ENCODE results near the gene NFAM1. TPM values are rescaled to one million over a fixed set of nuclear protein-coding genes. Genes with fewer than 3 reads are reported as not detected.

NFAM1 gene
- total and polyA plus RNA-seq, 2 of the 13 experiments (the other 11 are each of a cell fraction or from before 2014, with no cell fraction given), result 0.03 TPM; not detected in 1

GRCh38 chr22:42371501-42371900 lies 60.7 kb downstream of the NFAM1 start:
- no peak overlapping the region for H3K4me3 ChIP-seq (replicated peaks in 1 of 3; ENCODE audit: insufficient read depth in 1 of 3, low read depth in 2 of 3, low read length in 3 of 3)
- peaks cover 10 to 28% of the 10 kb centered on the region in 2 experiments; a peak in 3 of 5 replicates for H3K27me3 ChIP-seq (ENCODE audit: control insufficient read depth in 1 of 2, insufficient read depth in 2 of 2, low read length in 2 of 2)
- in situ Hi-C loops (cut with HindIII; ENCODE audit: extremely low pct_ligation_motif_present, low pct_unique_long_range_greater_than_20kb), result no loop called here
- DNase-seq (ENCODE audit: low spot score) (no peak), ATAC-seq (no peak), FAIRE-seq (no peak)
- H3K36me3 ChIP-seq (replicated peaks in 1 of 2; ENCODE audit: control insufficient read depth in 1 of 2, insufficient read depth in 2 of 2, low read length in 2 of 2), result no peaks in the 10 kb centered on the region
- TF ChIP-seq CAMTA2 (CRISPR knock-in tag; IDR thresholded peaks at IDR 0.05; ENCODE audit: borderline replicate concordance), result no peak
- POLR2A ChIA-PET, result no interaction called here
- H2AFZ ChIP-seq (ENCODE audit: low read length), result no peak overlapping the region
- no TSS peak for BruUV-seq (replicated peaks)
- no peak overlapping the region for H3K27ac ChIP-seq (ENCODE audit: extremely low read length, insufficient read depth, low read length)
- H3K79me2 ChIP-seq (ENCODE audit: insufficient read depth, low read length), result no peaks in the 10 kb centered on the region
- intact Hi-C loops (cut with micrococcal nuclease; ENCODE audit: unreplicated experiment), result loop anchor here (5.0 kb wide), 1 partner anchor 66 kb away; no protein-coding TSS in a partner anchor
- 17% methylated on average over 3 of the region's 3 CpGs for WGBS (ENCODE audit: low lambda C conversion rate)
- no peaks in the 10 kb centered on the region for H4K20me1 ChIP-seq (ENCODE audit: insufficient read depth, low read length)
- H3K9ac ChIP-seq (ENCODE audit: insufficient read depth, low read depth, low read length), result no peak overlapping the region
- no peak overlapping the region for H3K4me2 ChIP-seq (ENCODE audit: low read depth, low read length)
- no peaks in the 10 kb centered on the region for H3K9me3 ChIP-seq (ENCODE audit: low read length)
- H3K4me1 ChIP-seq (ENCODE audit: insufficient read depth, low read length), result peaks cover 28% of the 10 kb centered on the region
- CTCF ChIA-PET (ENCODE audit: low intra/inter-chr PET ratio, low total read pairs), result no interaction called here

GRCh38 chr22:42371099-42371498 lies 61.1 kb downstream of the NFAM1 start:
- no peak overlapping the region for H3K4me2 ChIP-seq (ENCODE audit: low read depth, low read length)
- peaks cover 10 to 28% of the 10 kb centered on the region in 2 experiments; a peak in 3 of 5 replicates for H3K27me3 ChIP-seq (ENCODE audit: control insufficient read depth in 1 of 2, insufficient read depth in 2 of 2, low read length in 2 of 2)
- no peak overlapping the region for H2AFZ ChIP-seq (ENCODE audit: low read length)
- ChIA-PET CTCF (ENCODE audit: low intra/inter-chr PET ratio, low total read pairs) (no interaction called here), POLR2A (no interaction called here)
- no peak overlapping the region for H3K9ac ChIP-seq (ENCODE audit: insufficient read depth, low read depth, low read length)
- DNase-seq (ENCODE audit: low spot score), result no peak
- no peak overlapping the region for H3K27ac ChIP-seq (ENCODE audit: extremely low read length, insufficient read depth, low read length)
- H3K79me2 ChIP-seq (ENCODE audit: insufficient read depth, low read length), result no peaks in the 10 kb centered on the region
- ATAC-seq, result no peak
- H3K36me3 ChIP-seq (replicated peaks in 1 of 2; ENCODE audit: control insufficient read depth in 1 of 2, insufficient read depth in 2 of 2, low read length in 2 of 2), result no peaks in the 10 kb centered on the region
- in situ Hi-C loops (cut with HindIII; ENCODE audit: extremely low pct_ligation_motif_present, low pct_unique_long_range_greater_than_20kb), result no loop called here
- H3K9me3 ChIP-seq (ENCODE audit: low read length), result no peaks in the 10 kb centered on the region
- intact Hi-C loops (cut with micrococcal nuclease; ENCODE audit: unreplicated experiment), result loop anchor here (5.0 kb wide), 1 partner anchor 66 kb away; no protein-coding TSS in a partner anchor
- FAIRE-seq, result no peak
- no peaks in the 10 kb centered on the region for H4K20me1 ChIP-seq (ENCODE audit: insufficient read depth, low read length)
- 68% methylated on average over 4 of the region's 4 CpGs for WGBS (ENCODE audit: low lambda C conversion rate)
- BruUV-seq (replicated peaks), result no TSS peak
- H3K4me3 ChIP-seq (replicated peaks in 1 of 3; ENCODE audit: insufficient read depth in 1 of 3, low read depth in 2 of 3, low read length in 3 of 3), result no peak overlapping the region
- H3K4me1 ChIP-seq (ENCODE audit: insufficient read depth, low read length), result peaks cover 28% of the 10 kb centered on the region
- TF ChIP-seq, protein P1, sequence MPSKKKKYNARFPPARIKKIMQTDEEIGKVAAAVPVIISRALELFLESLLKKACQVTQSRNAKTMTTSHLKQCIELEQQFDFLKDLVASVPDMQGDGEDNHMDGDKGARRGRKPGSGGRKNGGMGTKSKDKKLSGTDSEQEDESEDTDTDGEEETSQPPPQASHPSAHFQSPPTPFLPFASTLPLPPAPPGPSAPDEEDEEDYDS (CRISPR knock-in tag; IDR thresholded peaks at IDR 0.05), result no peak
- TF ChIP-seq, protein P2, sequence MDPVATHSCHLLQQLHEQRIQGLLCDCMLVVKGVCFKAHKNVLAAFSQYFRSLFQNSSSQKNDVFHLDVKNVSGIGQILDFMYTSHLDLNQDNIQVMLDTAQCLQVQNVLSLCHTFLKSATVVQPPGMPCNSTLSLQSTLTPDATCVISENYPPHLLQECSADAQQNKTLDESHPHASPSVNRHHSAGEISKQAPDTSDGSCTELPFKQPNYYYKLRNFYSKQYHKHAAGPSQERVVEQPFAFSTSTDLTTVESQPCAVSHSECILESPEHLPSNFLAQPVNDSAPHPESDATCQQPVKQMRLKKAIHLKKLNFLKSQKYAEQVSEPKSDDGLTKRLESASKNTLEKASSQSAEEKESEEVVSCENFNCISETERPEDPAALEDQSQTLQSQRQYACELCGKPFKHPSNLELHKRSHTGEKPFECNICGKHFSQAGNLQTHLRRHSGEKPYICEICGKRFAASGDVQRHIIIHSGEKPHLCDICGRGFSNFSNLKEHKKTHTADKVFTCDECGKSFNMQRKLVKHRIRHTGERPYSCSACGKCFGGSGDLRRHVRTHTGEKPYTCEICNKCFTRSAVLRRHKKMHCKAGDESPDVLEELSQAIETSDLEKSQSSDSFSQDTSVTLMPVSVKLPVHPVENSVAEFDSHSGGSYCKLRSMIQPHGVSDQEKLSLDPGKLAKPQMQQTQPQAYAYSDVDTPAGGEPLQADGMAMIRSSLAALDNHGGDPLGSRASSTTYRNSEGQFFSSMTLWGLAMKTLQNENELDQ (CRISPR knock-in tag; IDR thresholded peaks at IDR 0.05; ENCODE audit: borderline replicate concordance), result no peak
- TF ChIP-seq ADNP (CRISPR knock-in tag; IDR thresholded peaks at IDR 0.05) (no peak), ISL2 (CRISPR knock-in tag; IDR thresholded peaks at IDR 0.05) (no peak), TAF1 (CRISPR knock-in tag; IDR thresholded peaks at IDR 0.05) (no peak), ZNF598 (CRISPR knock-in tag; IDR thresholded peaks at IDR 0.05; ENCODE audit: borderline replicate concordance) (no peak), ZBTB4 (CRISPR knock-in tag; IDR thresholded peaks at IDR 0.05; ENCODE audit: borderline replicate concordance) (no peak), ZSCAN21 (CRISPR knock-in tag; IDR thresholded peaks at IDR 0.05; ENCODE audit: borderline replicate concordance) (no peak)
- TF ChIP-seq, protein P3, sequence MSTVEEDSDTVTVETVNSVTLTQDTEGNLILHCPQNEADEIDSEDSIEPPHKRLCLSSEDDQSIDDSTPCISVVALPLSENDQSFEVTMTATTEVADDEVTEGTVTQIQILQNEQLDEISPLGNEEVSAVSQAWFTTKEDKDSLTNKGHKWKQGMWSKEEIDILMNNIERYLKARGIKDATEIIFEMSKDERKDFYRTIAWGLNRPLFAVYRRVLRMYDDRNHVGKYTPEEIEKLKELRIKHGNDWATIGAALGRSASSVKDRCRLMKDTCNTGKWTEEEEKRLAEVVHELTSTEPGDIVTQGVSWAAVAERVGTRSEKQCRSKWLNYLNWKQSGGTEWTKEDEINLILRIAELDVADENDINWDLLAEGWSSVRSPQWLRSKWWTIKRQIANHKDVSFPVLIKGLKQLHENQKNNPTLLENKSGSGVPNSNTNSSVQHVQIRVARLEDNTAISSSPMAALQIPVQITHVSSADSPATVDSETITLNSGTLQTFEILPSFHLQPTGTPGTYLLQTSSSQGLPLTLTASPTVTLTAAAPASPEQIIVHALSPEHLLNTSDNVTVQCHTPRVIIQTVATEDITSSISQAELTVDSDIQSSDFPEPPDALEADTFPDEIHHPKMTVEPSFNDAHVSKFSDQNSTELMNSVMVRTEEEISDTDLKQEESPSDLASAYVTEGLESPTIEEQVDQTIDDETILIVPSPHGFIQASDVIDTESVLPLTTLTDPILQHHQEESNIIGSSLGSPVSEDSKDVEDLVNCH (CRISPR knock-in tag; IDR thresholded peaks at IDR 0.05), result no peak
